OCI-LY3 (cell line): ENCODE measurements around the gene ERBB4.

Experiments used
- EZH2phosphoT487 ChIP-seq: fragments of 200-600 bp; shearing (Covaris generic); IDR thresholded peaks from 2 replicates; pipeline ENCODE4 v1.6.1; 2018; ENCODE audit warnings: antibody characterized with exemption, mixed run types, low read depth
- TF ChIP-seq, protein P1 (sequence below): fragments of 200-600, 300-600 bp; sonication (generic); IDR thresholded peaks from 2 replicates; pipeline ENCODE4 v1.5.1; 2014; ENCODE audit warnings: antibody characterized with exemption, low read length, low read depth

DNA sequence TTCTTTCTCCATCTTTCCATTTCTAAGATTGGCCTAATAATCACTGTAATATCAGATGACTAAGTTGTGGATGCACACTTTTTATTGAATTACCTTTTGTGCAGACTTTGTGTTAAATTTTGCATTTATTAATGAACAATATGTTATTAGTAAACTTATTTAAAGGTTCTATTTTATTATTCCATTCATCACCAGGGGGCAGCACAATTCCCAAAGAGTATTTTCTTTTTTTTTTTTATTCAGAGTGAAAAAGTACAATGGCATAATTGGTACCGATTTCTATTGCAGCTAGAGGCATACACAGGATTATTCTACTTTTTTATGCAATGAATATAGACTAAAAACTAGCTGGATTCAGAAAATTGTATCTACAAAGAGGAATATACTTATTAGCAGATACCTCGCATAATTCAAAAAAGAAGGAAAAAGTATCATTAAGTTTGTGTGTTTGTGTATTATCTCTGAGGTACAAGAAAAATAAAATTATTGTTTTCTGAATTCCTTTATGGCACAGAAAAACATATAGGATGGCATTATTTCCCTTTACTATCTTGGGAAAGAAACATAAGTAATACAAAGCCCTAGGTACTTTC lies 390.6 kb downstream of the ERBB4 start:
- TF ChIP-seq, protein P1, sequence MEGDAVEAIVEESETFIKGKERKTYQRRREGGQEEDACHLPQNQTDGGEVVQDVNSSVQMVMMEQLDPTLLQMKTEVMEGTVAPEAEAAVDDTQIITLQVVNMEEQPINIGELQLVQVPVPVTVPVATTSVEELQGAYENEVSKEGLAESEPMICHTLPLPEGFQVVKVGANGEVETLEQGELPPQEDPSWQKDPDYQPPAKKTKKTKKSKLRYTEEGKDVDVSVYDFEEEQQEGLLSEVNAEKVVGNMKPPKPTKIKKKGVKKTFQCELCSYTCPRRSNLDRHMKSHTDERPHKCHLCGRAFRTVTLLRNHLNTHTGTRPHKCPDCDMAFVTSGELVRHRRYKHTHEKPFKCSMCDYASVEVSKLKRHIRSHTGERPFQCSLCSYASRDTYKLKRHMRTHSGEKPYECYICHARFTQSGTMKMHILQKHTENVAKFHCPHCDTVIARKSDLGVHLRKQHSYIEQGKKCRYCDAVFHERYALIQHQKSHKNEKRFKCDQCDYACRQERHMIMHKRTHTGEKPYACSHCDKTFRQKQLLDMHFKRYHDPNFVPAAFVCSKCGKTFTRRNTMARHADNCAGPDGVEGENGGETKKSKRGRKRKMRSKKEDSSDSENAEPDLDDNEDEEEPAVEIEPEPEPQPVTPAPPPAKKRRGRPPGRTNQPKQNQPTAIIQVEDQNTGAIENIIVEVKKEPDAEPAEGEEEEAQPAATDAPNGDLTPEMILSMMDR = peak; percentile 56
- no peak for TF ChIP-seq EZH2phosphoT487
